Measurements from ENCODE around the gene CUX1. TPM values are rescaled to one million over a fixed set of nuclear protein-coding genes. Genes with fewer than 3 reads are reported as not detected.

The CUX1 gene
- total and polyA plus RNA-seq, 2 donors (not counting 1 experiment from before 2014, with no cell fraction given), result 22.7 to 38.1 TPM

GRCh38 chr7:101860316-101861217 lies 43.1 kb downstream of the CUX1 start:
- no peak overlapping the region for H3K4me3 ChIP-seq (replicated peaks in 1 of 4; ENCODE audit: control extremely low read depth in 1 of 4, insufficient read depth in 1 of 4, low read depth in 3 of 4, low read length in 4 of 4)
- no peak overlapping the region for H3K9ac ChIP-seq (ENCODE audit: insufficient read depth, low read length)
- H3K27ac ChIP-seq (ENCODE audit: insufficient read depth, low read length), result no peak overlapping the region
- no peak for DNase-seq (ENCODE audit: low read depth in 2 of 2)
- peaks cover 25% of the 10 kb centered on the region for H3K79me2 ChIP-seq (ENCODE audit: control insufficient read depth, insufficient read depth, low read length)
- H3K4me2 ChIP-seq (ENCODE audit: extremely low read depth, insufficient read depth, low read length), result no peak overlapping the region
- no peaks in the 10 kb centered on the region for H3K36me3 ChIP-seq (ENCODE audit: control insufficient read depth, insufficient read depth, low read length)
- H3K9me3 ChIP-seq (ENCODE audit: control insufficient read depth, insufficient read depth, low read depth, low read length), result no peaks in the 10 kb centered on the region
- no peak overlapping the region for H2AFZ ChIP-seq (ENCODE audit: low read length)
- TF ChIP-seq EZH2 (IDR thresholded peaks at IDR 0.05; ENCODE audit: low read length, missing control alignments) (no peak), CTCF (conservative IDR thresholded peaks at IDR 0.05 in 1 of 2, IDR thresholded peaks at IDR 0.05 in 1 of 2; ENCODE audit: low read depth in 1 of 2, low read length in 2 of 2) (no peak)
- H4K20me1 ChIP-seq (ENCODE audit: control insufficient read depth, extremely low read depth, insufficient read depth, low read length), result no peaks in the 10 kb centered on the region
- H3K27me3 ChIP-seq (ENCODE audit: control insufficient read depth, insufficient read depth, low read length), result no peaks in the 10 kb centered on the region
- peaks cover 4% of the 10 kb centered on the region for H3K4me1 ChIP-seq (ENCODE audit: control insufficient read depth, extremely low read depth, insufficient read depth, low read length)

- TF ChIP-seq EZH2 (IDR thresholded peaks at IDR 0.05; ENCODE audit: low read length, missing control alignments) (no peak), CTCF (conservative IDR thresholded peaks at IDR 0.05 in 1 of 2, IDR thresholded peaks at IDR 0.05 in 1 of 2; ENCODE audit: low read depth in 1 of 2, low read length in 2 of 2) (no peak)
- no peak for DNase-seq (ENCODE audit: low read depth in 2 of 2)
- no peaks in the 10 kb centered on the region for H4K20me1 ChIP-seq (ENCODE audit: control insufficient read depth, extremely low read depth, insufficient read depth, low read length)
- no peak overlapping the region for H3K27ac ChIP-seq (ENCODE audit: insufficient read depth, low read length)
- H3K9ac ChIP-seq (ENCODE audit: insufficient read depth, low read length), result no peak overlapping the region
- peaks cover 26% of the 10 kb centered on the region for H3K79me2 ChIP-seq (ENCODE audit: control insufficient read depth, insufficient read depth, low read length)
- no peaks in the 10 kb centered on the region for H3K9me3 ChIP-seq (ENCODE audit: control insufficient read depth, insufficient read depth, low read depth, low read length)
- H2AFZ ChIP-seq (ENCODE audit: low read length), result no peak overlapping the region
- H3K36me3 ChIP-seq (ENCODE audit: control insufficient read depth, insufficient read depth, low read length), result no peaks in the 10 kb centered on the region
- no peaks in the 10 kb centered on the region for H3K27me3 ChIP-seq (ENCODE audit: control insufficient read depth, insufficient read depth, low read length)
- H3K4me1 ChIP-seq (ENCODE audit: control insufficient read depth, extremely low read depth, insufficient read depth, low read length), result peaks cover 2% of the 10 kb centered on the region
- no peak overlapping the region for H3K4me2 ChIP-seq (ENCODE audit: extremely low read depth, insufficient read depth, low read length)
- H3K4me3 ChIP-seq (replicated peaks in 1 of 4; ENCODE audit: control extremely low read depth in 1 of 4, insufficient read depth in 1 of 4, low read depth in 3 of 4, low read length in 4 of 4), result no peak overlapping the region
Measured at GRCh38 chr7:101861218-101861775, 43.9 kb downstream of the CUX1 start.

Measured in fibroblast of lung (primary cell).